Glomerular visceral epithelial cell (primary cell): Measurements from ENCODE around the gene CDKL4.
"Not testable (repeated sequence)": the region's sequence is repeated elsewhere in the genome, so short reads cannot be mapped to it uniquely, and the experiment has no call there.

Experiments
- DNase-seq: peaks from one replicate; pipeline ENCODE4 v3.0.0-alpha.2; 2016; ENCODE audit errors: extremely low spot score

The CDKL4 gene

DNA sequence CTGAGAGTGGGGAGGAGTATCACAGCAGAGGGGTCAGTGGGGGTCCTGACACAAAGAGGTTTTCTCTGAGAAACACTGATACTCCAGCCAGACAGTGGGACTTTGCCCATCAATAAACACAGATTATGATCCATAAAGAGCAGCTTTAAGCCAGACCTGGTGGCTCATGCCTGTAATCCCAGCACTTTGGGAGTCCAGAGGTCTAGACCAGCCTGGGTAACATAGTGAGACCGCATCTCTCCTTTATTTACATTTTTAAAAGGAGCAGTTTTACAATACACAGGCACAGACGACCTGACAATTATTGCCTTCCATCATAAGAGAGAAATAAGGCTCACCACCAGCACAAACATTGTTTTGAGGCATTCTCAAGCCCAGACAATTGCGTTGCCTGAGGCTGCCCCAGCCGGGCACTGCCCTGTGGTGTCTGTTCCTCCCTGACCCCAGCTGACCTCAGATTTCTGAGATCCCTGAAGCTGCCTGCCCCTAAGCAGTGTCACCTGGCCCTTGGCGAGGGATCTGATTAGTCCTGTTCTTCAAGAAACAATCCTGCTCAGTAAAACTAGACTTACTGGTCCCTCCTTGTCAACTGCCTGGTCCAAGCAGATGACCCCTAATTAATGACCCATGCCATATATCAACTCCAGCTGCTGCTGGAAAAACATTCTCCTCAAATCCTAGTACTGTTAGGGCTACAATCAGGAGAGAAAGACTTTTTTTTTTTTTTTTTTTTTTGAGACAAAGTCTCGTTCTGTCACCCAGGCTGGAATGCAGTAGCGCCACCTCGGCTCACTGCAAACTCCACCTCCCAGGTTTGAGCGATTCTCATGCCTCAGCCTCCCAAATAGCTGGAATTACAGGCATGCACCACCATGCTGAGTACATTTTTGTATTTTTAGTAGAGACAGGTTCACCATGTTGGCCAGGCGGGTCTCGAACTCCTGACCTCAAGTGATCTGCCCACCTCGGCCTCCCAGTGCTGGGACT is 63.5 kb downstream of the CDKL4 start:
- no peak for DNase-seq

DNA sequence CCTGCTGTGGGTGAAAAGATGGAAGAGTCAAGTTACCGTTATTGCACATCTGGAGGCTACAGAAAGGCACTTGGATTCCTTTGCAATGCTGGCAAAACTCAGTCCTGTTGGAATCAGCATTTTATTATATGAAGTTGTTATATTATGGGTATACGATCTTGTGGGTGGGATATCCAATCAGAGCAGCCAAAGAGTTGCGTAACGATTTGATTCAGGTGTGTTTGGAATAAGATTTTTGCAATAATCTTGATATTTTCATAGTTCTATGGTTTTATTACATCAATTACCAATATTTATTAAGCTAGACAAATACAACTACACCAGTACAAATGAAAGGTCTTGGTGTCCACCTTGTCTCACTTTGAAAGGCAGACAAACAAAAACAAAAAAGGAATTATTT is 65.0 kb downstream of the CDKL4 start:
- no peak for DNase-seq

DNA sequence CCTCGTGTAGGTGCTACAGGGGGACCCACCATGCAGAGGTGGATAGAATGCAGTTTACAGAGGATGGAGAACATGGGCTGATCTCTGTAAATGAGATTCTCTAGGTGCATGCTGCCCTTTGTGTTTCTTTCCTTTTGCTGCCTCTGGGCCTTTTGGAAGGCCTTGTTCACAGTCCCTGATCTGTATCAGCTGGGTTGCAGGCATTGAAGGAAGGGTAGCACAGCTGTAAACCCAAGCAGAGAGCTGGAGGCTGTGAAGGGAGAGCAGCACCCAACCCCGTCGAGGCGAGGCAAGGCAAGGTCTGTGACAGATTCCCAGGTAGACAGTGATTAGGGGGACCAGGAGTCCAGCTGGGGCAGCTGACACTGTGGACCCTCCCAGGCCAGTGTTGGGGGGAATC is 66.8 kb downstream of the CDKL4 start:
- no peak for DNase-seq

DNA sequence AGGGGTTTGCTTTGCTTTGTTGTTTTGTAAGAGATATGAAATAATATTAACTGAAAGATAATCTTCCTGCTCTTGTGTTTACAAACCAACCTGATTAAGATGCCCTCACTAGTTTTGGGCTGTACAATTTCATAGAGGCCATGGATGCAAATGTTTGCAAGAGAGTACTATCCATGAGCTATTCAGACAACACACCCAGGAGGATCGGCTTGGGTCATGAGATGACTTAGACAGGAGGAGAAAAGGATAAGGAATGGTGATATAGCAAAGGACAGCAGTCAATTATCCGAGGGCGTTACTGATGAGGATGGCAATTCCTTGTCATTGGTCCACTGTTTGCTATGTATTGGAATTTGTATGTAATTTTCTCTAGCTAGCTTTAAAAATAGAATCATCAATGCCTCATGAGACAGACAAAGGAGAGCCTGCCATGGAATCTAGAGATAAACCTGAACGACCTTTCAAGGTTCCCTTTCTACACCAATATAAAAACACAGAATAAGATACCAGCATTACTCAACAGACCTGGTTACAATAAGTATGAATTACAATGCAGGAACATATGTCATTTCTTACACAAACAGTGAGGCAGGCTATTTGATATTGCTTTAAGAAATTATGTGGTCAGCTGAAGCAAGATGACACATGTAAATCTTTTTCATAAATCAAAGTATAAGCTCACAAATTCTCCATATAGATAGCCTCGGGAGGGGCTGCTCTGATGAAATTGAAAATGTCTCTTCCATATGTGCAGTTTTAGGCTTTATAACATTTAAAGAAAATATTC is 68.6 kb downstream of the CDKL4 start:
- no peak for DNase-seq

DNA sequence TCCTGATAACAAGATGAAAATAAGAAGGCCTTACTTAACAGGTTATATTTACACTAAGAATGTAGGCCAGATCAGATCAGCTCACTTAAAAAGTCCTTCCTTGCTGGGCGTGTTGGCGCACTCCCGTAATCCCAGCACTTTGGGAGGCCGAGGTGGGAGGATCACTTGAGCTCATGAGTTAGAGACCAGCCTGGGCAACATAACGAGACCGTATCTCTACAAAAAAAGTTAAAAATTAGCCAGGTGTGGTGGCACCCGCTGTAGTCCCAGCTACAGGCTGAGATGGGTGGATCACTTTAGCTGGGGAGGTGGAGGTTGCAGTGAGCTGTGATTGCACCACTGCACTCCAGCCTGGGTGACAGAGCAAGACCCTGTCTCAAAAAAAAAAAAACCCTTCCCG is 69.7 kb downstream of the CDKL4 start:
- DNase-seq, result no peak

DNA sequence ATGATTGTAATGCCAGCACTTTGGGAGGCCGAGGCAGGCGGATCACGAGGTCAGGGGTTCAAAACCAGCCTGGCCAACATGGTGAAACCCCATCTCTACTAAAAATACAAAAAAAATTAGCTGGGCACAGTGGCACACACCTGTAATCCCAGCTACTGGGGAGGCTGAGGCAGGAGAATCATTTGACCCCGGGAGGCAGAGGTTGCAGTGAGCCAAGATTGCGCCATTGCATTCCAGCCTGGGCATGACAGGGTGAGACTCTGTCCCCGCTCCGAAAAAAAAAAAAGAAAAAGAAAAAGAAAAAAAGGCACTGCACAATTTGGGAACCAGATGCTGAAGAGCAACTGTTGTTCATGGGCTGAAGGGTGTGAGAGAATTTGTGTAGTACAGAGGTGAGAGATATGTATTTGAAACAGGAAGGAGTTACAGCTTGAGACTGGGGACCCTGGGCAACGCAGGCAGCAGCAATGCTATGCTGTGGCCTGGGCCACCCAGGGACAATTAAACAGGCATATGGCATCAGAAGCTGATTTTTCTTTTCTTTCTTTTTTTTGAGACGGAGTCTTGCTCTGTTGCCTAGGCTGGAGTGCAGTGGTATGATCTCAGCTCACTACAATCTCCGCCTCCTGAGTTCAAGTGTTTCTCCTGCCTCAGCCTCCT is 71.6 kb downstream of the CDKL4 start:
- not testable (repeated sequence) for DNase-seq

DNA sequence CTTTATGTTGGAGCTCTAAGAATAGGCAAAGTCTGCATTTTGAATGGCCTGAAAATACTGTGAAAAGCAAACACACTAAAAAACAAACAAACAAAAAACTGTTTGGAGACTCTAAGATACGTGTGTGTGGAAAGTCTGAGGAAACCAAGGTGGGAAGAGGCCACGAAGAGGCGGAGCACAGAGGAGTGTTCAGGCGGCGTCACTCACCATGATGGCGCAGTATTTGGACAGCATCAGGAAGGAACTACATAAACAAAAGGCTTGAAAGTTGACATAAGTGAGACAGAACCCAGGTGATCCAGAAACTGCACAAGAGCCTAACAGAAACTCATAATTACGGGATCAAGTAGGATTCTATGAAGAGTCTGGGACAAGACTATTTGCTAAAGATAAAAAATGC is 72.1 kb downstream of the CDKL4 start:
- DNase-seq, result no peak

DNA sequence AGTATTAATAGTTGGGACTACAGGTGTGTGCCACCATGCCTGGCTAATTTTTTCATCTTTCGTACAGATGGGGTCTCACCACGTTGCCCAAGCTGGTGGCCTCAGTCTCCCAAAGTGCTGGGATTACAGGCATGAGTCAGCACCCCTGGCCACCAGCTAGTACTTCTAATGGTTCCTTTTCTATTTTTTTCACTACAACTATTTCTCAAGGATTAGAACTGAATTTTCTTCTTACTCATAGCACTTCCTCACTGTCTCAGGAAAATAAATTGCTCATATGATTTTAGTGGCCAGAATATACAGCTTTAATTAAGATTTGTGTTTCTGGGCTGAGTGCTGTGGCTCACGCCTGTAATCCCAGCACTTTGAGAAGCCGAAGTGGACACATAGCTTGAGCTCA is 79.7 kb downstream of the CDKL4 start:
- no peak for DNase-seq

DNA sequence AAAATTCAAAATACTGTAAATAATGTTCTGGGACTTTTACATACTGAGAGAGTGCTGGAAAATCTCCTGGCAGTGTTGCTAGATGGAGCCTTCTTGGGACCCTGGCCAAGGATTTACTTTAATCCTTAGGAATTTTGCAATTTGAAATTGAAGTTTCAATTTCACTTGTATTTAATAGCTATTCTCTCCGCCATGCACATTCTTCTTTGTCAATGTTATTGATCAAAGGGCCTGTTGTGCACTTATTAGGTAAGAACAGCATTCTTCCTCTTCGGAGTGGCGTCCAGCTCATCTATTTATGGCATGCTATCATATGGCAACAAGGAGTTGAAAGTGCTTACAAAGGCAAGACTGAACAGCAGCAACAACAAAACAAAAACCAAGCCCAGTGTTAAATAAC is 82.8 kb downstream of the CDKL4 start:
- DNase-seq, result no peak

DNA sequence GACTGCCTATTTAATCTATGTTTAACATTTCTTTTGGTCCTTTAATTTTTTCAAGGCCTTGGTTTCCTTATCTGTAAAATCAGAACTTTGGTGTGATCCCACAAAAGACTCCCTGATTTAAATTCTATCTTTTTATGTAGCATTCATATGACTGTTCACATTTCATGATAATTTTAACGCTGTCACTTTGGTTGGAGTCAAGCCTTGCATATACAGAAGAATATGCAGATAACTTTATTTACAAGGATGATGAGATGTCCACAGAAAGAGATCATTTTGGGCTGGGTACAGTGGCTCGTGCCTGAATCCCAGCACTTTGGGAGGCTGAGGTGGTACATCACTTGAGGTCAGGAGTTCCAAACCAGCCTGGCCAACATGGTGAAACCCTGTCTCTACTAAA is 84.5 kb downstream of the CDKL4 start:
- DNase-seq, result no peak

DNA sequence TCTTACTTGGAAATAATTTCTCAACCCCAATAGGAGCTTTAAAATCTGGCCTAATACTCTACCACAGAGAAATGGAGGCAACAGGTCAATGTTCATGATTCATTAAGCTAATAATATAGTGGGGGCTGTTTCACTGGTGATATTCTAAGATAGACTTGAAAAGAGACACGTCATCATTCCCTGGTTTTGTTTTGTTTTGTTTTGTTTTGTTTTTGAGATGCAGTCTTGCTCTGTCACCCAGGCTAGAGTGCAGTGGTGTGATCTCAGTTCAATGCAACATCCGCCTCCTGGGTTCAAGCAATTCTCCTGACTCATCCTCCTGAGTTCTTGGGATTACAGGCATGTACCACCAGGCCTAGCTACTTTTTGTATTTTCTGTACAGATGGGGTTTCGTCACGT is 85.4 kb downstream of the CDKL4 start:
- no peak for DNase-seq

DNA sequence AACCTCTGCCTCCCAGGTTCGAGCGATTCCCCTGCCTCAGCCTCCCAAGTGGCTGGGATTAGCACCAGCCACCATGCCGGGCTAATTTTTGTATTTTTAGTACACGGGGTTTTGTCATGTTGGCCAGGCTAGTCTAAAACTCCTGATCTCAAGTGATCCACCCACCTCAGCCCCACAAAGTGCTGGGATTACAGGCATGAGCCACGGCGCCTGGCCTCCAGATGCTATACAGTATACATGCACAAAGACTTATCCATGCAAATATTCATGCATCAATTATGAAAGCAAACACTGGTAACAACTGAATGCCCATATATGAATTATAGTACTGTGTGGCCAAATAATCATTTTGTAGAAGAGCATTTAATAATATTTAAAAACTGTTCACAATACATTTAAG is 86.9 kb downstream of the CDKL4 start:
- no peak for DNase-seq

DNA sequence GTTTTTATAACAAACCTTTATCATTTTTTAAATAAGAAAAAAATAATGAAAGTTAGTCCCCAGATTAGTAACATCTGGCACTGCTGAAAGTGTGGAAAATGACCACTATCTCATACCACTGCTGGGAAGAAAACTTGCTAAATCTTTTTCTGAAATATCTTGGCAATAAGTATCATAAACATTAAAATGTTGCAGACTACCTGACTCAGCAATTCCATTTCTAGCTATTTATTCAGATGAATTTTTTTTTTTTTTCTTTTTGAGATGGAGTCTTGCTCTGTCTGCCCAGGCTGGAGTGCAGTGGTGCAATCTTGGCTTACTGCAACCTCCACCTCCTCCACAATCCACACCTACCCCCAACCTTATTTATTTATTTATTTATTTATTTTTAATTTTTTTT is 87.7 kb downstream of the CDKL4 start:
- no peak for DNase-seq

DNA sequence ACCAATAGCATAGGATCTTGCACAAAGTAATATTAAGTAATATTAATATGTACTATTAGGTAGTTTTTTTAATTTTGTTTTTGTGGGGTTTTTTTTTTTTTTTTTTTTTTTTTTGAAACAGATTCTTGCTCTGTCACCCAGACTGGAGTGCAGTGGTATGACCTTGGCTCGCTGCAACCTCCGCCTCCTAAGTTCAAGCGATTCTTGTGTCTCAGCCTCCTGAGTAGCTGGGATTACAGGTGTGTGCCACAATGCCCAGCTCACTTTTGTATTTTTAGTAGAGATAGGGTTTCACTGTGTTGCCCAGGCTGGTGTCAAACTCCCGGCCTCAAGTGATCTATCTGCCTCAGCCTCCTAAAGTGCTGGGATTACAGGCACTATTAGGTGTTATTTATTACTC is 88.2 kb downstream of the CDKL4 start:
- DNase-seq, result not testable (repeated sequence)

DNA sequence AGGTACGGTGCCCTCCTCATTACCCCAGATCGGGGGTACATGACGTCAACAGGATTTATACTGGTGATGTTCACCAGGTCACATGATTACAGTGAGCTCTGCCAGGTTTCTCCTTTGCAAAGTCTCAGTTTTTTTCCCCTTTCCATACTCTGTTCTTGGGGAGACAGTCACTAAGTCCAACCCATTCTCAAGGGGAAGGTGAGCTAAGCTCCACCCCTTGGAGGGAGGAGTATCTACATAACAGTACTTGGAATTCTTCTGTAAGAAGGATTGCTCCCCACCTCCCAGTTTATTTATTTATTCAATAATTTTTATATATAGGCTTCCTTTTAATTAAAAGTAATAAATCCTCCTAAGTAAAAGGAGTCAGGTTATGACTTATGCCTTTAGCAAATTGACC is 88.8 kb downstream of the CDKL4 start:
- DNase-seq, result no peak

DNA sequence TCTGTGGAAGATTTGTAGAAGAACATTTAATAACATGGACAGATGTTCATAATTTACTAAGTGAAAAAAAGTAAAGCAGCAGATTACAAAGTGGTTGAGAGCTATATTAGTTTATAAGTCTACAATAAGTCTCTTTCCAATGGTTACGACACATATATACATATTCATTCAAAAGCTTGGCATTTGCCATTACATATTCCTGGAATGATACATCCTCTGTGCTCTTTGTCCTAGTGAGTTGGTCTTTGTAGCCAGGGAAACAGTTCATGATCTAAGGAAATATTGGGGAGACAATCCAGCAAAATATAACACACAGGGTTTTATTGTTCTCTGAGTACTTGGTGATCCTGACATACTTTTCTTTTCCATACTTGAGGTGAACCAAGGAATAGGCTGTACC is 90.5 kb downstream of the CDKL4 start:
- no peak for DNase-seq

DNA sequence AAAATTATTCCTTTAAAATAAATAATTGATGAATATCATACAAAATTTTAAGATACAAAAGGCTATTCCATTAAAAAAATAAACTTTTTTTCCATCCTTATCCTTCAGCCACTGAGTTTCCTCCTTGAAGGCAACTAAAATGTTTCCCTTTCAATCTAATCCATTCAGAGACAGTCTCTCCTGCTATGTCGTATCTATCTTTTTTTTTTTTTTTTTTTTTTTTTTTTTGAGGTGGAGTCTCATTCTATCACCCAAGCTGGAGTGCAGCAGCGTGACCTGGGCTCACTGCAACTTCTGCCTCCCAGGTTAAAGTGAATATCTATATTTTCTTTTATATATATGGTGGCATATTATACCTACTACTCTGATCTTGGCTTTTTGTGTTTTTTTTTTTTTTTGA is 91.3 kb downstream of the CDKL4 start:
- no peak for DNase-seq

DNA sequence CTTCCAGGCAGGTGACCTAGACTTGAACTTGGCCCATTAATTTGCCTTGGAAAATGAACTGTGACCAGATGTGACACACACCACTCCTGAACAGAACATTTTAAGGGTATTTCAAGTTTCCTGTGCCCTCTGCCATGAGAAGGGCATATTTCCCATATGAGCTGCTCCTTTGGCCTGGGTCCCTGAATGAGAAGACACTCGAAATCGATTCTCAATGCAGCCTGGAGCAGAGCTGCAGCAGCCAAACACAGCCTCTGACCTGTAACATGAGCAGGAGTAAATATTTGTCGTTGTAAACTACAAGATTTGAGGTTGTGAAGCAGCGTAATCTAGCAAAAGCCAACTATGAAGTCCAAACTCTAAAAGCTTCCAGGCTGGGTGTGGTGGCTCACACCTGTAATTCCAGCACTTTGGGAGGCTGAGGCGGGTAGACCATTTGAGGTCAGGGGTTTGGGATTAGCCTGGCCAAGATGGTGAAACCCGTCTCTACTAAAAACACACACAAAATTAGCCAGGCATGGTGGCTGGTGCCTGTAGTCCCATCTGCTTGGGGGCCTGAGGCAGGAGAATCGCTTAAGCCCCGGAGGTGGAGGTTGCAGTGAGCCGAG is 92.8 kb downstream of the CDKL4 start:
- no peak for DNase-seq

DNA sequence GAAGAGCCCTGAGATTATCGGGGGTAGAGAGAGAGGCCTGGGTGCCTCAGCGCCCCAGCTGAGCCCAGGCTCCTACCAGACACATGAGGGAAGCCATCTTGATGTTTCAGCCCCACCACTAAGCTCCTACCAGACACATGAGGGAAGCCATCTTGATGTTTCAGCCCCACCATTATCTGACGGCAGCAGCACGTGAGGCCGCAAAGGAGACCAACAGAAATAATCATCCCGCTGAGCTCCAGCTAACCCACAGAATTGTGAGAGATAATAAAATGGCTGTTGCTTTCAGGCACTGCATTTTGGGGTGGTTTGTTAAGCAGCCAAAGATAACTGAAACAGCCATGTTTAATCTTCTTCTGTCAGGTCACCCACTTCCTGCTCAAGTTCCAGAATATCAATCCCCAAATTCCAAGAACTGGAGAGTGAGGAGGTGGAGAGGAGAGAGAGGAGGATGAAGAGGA is 93.6 kb downstream of the CDKL4 start:
- no peak for DNase-seq

DNA sequence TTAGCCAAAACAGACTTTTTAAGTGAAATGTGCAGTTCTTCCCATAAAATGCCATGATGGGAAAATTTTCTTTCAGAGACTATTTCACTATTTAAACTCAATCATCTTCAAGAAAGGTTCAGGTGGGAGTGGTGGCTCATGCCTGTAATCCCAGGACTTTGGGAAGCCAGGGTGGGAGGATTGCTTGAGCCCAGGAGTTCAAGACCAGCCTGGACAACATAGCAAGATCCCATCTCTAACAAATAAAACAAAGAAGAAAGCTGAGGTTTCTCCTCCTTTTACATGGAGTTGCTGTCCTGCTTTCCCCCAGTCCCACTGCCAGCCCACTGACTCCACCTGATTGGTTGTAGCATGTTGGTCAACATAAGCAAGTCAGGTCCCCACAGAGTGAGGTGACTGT is 97.1 kb downstream of the CDKL4 start:
- DNase-seq, result no peak

DNA sequence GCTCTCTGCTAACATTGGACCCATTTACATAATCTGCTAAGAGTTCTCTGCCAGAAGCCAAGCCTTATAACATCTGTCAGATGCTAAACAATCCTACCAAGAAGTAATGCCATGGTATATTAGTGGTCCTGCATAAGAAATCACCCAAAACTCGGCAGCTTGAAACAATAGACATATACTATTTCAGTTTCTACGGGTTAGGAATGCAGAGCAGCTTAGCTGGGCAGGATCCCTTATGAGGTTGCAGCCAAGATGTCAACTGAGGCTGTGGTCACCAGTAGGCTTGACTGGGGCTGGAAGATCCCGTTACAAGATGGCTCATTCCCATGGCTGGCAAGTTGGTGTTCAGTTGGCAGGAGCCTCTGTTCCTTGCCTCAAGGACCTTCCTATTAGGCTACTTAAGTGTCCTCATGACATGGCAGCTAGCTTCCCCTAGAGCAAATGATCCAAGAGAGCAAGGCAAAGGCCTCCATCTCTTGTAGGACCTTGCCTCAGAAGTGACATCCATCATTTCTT is 97.8 kb downstream of the CDKL4 start:
- no peak for DNase-seq

DNA sequence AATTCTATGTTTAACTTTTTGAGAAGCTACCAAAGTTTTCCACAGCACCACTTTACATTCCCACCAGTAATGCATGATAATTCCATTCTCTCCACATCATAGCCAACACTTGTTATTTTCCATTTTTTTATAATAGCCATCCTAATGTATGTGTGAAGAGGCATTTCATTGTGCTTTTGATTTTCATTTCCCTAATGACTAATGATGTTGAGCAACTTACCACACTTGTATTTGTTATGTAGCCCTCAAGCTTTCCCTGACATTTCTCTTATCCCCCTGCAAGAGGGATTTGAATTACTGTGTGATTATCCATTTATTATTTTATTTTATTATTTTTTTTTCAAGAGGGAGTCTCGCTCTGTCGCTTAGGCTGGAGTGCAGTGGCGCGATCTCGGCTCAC is 99.4 kb downstream of the CDKL4 start:
- no peak for DNase-seq
